KBM-7 (cell line): Measurements from ENCODE around the gene RPL19.

Source experiments
- DNase-seq: peaks from one replicate; pipeline ENCODE4 v3.0.0-alpha.2; 2015
- in situ Hi-C: fragments of 300-500 bp; cut with MboI; formaldehyde crosslinking; loops from 2 replicates; pipeline ENCODE4 v1.14.3; 2020; ENCODE audit warnings: low sequenced_read_pairs, low pct_unique_long_range_greater_than_20kb, mixed read lengths

RPL19 gene

GRCh38 chr17:39169518-39169917 lies 30.6 kb upstream of the RPL19 start:
- in situ Hi-C loops: loop anchor here (25.0 kb wide), 1 partner anchor 182 kb away; no protein-coding TSS in a partner anchor
- no peak for DNase-seq

- peak; percentile 53 for DNase-seq
Measured at GRCh38 chr17:39170109-39170508, 30.0 kb upstream of the RPL19 start.

DNA sequence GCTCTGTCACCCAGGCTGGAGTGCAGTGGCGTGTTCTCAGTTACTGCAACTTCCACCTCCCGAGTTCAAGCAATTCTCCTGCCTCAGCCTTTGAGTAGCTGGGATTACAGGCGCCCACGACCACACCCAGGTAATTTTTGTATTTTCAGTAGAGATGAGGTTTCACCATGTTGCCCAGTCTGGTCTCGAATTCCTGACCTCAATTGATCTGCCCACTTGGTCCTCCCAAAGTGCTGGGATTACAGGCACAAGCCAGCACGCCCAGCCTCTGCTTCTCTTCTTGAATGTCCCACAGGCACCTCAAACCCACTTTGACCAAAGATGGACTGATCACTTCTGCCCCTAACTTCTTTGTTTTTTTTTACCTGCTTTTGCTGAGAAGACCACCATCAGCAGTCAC lies 29.5 kb upstream of the RPL19 start:
- in situ Hi-C loops: loop anchor here (25.0 kb wide), 1 partner anchor 183 kb away; no protein-coding TSS in a partner anchor
- DNase-seq: no peak

More at GRCh38 chr17:39170109-39170508, 30.0 kb upstream of the RPL19 start:
- in situ Hi-C loops: loop anchor here (25.0 kb wide), 1 partner anchor 183 kb away; no protein-coding TSS in a partner anchor

- in situ Hi-C loops: loop anchor here (25.0 kb wide), 1 partner anchor 185 kb away; no protein-coding TSS in a partner anchor
- no peak for DNase-seq
Measured at GRCh38 chr17:39171933-39172332, 28.1 kb upstream of the RPL19 start.

GRCh38 chr17:39173080-39173479 lies 27.0 kb upstream of the RPL19 start:
- DNase-seq: no peak
- in situ Hi-C loops: loop anchor here (25.0 kb wide), 1 partner anchor 186 kb away; no protein-coding TSS in a partner anchor

DNA sequence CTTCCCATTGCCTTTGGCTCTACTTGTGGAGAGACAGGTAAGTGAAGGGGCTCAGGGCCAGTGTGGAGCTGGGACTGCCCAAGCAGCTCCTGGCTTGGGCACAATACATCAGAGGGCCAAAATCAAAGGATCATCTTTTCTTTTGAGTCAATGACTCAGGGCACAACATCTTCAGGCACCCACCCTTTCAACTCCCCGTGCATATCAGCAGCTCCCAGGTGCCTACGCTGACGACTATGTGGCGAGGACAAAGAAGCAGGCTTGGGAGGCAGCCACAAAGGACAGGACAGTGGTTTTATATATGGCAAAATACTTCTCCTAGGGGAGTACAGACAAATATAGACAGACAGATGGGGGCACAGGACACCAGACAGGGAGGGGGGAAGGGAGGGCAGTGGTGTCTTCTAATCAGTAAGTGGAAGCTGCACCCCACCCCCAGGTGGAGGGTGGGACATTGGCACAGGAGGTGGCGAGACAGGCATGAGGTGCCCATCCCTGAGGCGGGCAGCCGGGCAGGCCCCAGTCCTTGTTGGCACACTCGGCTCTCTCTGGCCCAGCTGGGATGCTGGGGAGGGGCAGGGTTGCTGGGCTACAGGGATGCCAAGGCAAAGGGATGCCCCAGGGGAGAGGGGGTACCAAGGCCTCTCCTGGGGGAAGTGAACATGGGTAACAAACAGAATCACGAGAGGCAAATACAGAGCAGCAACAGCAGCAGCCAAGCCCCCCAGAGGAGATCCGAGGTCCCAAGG lies 26.4 kb upstream of the RPL19 start:
- in situ Hi-C loops: loop anchor here (25.0 kb wide), 1 partner anchor 186 kb away; no protein-coding TSS in a partner anchor

DNA sequence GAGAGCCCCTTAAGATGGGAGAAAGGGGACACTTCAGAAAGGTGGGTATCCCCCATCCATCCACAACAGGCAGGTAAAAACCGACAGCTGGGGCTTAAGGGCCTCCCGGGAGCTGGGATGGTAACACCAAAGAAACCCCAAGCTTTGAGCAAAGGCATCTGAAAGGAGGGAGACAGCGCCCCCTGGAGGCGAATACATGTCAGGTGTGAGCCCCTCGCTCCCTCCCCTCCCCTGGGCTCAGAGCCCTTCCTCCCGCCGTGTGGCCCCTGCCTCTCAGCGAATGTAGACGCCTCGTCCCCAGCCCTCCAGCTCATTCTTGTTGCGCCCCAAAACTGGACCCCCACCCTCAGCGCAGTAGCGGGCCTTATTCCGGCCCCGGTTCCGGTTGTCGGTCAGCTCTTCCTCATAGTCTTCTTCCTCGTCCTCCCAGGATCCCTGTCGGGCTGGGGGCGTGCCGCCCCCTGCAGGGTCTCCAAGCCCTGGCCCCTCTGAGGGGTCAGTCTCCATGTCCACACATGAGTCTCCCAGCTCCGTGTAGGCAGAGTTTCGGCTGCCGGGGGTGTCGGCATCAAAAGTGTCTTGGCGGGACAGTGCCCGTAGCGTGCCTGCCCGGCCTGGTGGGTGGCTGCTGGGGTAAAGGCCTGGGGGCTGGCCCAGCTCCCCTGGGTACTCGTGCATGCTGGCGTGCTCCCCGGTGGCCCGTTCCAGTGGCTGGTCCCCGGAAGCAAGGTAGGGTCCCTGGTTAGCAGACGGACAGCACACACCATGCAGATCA lies 25.0 kb upstream of the RPL19 start:
- in situ Hi-C loops: loop anchor here (25.0 kb wide), 1 partner anchor 188 kb away; no protein-coding TSS in a partner anchor
- DNase-seq: peak; percentile 77

More for the DNA sequence above, 26.4 kb upstream of the RPL19 start:
- DNase-seq: no peak

DNA sequence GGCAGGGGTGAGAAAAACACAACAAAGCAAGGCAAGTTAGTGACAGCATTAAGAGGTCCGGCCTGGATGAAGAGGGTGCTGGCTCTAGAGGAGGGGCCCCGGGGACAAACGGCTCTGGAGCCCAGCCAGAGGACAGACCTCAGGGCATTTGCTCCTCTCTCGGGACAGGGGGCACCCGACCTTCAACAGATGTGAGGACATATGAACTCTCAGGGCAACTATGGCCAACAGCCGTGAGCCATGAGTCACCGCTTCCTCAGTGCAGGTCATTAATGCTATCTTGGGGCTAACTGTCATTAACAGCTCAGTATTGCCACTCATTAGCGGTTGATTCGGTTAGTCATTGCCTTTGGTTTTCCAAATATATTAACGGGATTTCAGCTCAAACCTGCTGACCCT lies 24.4 kb upstream of the RPL19 start:
- DNase-seq: no peak
- in situ Hi-C loops: no loop called here

DNA sequence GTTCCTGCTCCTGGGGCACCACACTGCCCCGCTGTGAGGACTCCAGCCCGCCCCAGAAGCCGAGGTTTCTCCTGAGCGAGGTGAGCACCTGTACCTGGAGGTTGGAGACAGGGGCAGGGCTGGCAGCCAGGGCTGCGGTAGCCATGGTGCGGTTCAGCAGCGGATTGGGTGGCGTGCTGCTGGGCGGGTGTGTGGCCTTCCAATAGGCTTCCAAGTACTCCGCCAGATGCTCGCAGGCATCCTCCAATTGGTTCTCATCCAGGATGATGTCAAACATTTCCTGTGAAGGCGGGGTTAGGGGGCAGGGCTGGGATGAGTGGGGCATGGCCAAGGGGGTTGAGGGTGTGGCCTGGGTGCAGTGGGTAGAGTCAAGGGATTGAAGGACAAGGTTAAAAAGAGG lies 22.8 kb upstream of the RPL19 start:
- no peak for DNase-seq
- in situ Hi-C loops: no loop called here

- no peak for DNase-seq
- in situ Hi-C loops: no loop called here
Measured at GRCh38 chr17:39178536-39178935, 21.5 kb upstream of the RPL19 start.

DNA sequence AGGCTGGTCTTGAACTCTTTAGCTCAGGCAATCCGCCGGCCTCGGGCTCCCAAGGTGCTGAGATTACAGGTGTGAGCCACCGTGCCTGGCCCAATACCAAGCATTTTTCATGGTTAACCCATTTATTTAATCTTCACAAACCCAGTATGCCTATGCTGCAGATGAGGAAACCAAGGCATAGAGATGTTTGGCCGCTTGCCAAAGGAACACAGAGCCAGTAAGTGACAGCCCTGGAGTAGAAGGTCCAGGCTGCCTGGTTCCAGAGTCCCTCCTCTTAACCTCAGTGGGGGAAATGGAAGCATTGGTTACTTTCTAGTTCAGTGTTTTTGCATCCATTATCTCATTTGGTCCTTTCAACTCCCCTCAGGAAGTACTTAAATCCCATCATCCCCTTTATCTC lies 18.8 kb upstream of the RPL19 start:
- DNase-seq: no peak
- in situ Hi-C loops: no loop called here

DNA sequence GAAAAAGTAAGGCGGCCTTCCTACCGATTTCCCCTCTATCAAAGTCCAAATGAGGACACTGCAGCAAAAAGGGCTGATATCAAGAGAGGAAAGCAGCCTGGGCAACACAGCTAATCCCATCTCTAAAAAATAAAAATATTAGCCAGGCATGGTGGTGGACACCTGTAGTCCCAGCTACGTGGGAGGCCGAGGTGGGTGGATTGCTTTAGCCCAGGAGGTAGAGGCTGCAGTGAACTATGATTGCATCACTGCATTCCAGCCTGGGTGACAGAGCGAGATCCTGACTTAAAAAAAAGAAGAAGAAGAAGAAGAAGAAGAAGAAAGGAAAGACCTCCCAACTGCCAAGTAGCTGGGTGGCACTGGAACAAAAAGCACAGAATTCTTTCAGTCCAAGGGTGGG lies 17.0 kb upstream of the RPL19 start:
- DNase-seq: no peak
- in situ Hi-C loops: no loop called here

DNA sequence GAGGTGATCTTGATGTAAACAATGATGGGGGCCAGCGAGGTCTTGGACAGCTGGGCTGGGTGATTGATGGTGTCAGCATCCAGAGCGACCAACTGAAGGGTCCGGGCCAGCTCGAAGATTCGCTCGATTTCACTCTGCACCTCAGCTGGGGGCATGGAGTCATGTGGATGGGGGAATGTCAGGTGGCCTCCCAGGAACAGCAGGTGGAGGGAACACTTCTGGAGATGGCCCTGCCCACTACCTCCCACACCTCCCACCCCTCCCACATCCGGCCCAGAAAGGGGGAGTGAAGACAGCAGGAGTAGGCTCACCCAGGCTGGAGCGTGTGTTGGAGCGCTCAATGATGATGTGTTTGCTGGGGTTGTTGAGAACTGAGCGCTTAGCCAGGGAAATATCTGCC lies 16.4 kb upstream of the RPL19 start:
- in situ Hi-C loops: no loop called here
- no peak for DNase-seq

GRCh38 chr17:39186481-39187002 lies 13.5 kb upstream of the RPL19 start:
- in situ Hi-C loops: no loop called here
- DNase-seq: no peak

DNA sequence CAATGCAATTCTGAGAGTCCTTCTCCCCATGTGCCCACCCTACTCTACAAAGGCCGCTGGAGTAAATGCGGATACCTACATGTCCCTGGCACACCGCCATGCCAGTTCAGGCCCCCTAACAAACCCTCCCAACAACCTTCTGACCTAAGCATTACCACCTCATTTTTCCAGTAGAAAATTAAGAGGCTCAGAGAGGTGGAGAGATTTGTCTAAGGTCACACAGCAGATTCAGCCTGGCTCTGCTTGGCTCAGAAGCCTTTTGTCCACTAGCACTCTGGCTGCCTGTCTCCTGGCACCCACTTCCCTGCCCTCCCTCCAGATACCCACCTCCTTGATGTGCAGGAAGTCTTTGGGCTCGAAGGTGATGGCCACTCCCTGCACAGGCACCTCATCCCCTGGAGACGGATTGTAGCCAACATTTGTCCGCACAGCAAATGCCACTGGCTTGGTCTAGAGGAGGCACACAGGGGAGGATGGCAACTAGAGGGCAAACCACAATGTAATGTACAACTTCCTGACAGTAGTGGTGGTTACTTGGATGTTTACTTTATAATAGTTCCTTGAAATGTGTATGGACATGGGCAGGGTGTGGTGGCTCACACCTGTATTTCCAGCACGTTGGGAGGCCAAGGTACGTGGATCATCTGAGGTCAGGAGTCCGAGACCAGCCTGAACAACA lies 12.8 kb upstream of the RPL19 start:
- no peak for DNase-seq
- in situ Hi-C loops: no loop called here

DNA sequence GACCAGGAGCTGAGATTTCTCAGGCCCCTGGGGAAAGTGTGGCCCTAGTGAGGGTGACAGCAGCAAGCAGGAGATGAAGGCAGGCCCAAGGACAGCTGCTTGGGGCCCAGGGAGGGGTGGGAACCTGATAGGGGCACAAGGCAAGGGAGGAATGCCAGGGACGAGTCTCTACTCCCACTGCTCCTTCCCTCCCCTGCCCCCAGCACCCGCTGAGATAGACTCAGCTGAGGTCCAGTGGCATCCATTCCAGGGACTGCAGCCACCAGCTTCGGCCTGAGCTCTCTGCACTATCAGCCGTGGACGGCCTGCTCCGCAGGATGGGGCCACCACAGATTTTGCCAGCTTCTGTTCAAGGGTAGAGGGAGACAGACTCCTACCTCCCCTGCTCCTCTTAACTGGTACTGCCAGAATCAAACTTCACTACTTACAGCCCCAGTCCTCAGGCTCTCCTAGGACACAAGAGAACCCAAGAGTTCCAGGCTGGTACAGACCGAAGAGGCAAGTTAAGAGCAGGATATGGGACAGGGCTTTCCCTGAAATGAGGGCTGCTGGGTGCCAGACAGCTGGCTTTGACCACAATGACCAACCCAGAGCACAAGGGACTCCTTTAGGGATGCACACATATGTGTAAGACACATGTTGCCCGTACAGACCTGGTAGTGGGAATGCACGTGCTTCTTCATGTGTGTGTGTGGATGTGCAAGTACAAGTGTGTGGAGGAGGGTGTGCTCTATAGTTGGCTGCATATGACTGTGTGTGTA lies 8.2 kb upstream of the RPL19 start:
- in situ Hi-C loops: no loop called here
- DNase-seq: no peak

DNA sequence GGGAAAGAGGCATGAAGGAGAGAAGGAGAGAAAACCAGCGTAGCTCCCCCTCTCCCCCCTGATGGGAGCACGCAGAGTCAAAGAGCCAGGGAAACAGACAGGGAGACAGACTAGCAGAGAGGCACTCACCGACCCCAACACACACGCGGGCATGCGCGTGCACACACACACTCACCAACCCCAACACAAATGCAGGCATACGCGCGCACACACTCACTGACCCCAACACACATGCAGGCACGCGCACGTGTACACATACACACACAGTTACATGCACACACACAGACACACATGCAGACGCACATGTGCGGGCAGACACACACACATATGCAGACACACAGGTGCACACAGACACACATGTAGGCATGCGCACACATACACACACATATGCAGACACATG lies 7.2 kb upstream of the RPL19 start:
- in situ Hi-C loops: no loop called here

GRCh38 chr17:39193346-39193745 lies 6.7 kb upstream of the RPL19 start:
- DNase-seq: no peak
- in situ Hi-C loops: no loop called here

More for the DNA sequence above, 7.2 kb upstream of the RPL19 start:
- no peak for DNase-seq
